Gastroesophageal sphincter (tissue), 3 donors: ENCODE data around the gene TFF1.

Experiments
- CTCF ChIP-seq, 4 experiments: fragments of 200-600 bp in 2 of 4; fragments of 450-650 bp in 2 of 4; sonication (generic) in 1 of 4; IDR thresholded peaks; one replicate each; pipeline ENCODE4 v1.5.1; 2017 to 2019; ENCODE audit warnings: antibody characterized with exemption in 4 of 4, mild to moderate bottlenecking in 2 of 4, moderate library complexity in 2 of 4
- EP300 ChIP-seq: sonication (generic); formaldehyde crosslinking; IDR thresholded peaks from one replicate; pipeline ENCODE4 v1.6.1; 2017; ENCODE audit warnings: antibody characterized with exemption, mild to moderate bottlenecking
- POLR2A ChIP-seq, 2 donors: fragments of 450-650 bp; IDR thresholded peaks; one replicate each; pipeline ENCODE4 v1.6.1; 2017; ENCODE audit warnings: antibody characterized with exemption in 2 of 2, mild to moderate bottlenecking in 2 of 2, moderate library complexity in 1 of 2
- POLR2AphosphoS5 ChIP-seq: sonication (generic); formaldehyde crosslinking; IDR thresholded peaks from one replicate; pipeline ENCODE4 v1.6.1; 2017; ENCODE audit warnings: antibody characterized with exemption

- TF ChIP-seq POLR2AphosphoS5 (no peak), CTCF (IDR thresholded peaks at IDR 0.05) (no peak), EP300 (no peak), POLR2A (IDR thresholded peaks at IDR 0.05) (no peak)
Measured at GRCh38 chr21:42362198-42362597, 4.1 kb downstream of the TFF1 start.
